Keratinocyte (primary cell): ENCODE results near the gene FES. TPM values are rescaled to one million over a fixed set of nuclear protein-coding genes. Genes with fewer than 3 reads are reported as not detected.
"Not testable (repeated sequence)": the region's sequence is repeated elsewhere in the genome, so short reads cannot be mapped to it uniquely, and the experiment has no call there.

Experiments used
- DNase-seq: peaks from one replicate; pipeline ENCODE4 v3.0.0-alpha.2; 2011; ENCODE audit warnings: low read depth, missing footprints, low spot score
- FAIRE-seq: peaks from 2 replicates; lab custom pipeline; 2011; peaks lifted over from hg19 to GRCh38; lab: Jason Lieb, UNC
- H2AFZ ChIP-seq: 2 replicates; pipeline ENCODE4 v1.6.0; 2012; ENCODE audit warnings: low read length, control low read depth, inconsistent platforms; ENCODE audit not compliant: control insufficient read depth
- H3K27ac ChIP-seq: 2 replicates; pipeline ENCODE4 v1.5.1; 2011; ENCODE audit warnings: low read length; ENCODE audit not compliant: control insufficient read depth, insufficient read depth
- H3K27me3 ChIP-seq: 3 replicates; pipeline ENCODE4 v1.6.0; 2011; ENCODE audit warnings: low read length; ENCODE audit not compliant: control insufficient read depth, insufficient read depth; ENCODE audit errors: extremely low read depth
- H3K36me3 ChIP-seq, 2 experiments: 2 replicates in 1 of 2; 3 replicates in 1 of 2; pipeline ENCODE4 v1.5.1; 2011; ENCODE audit warnings: low read length in 2 of 2, mild to moderate bottlenecking in 1 of 2; ENCODE audit not compliant: control insufficient read depth in 2 of 2, insufficient read depth in 2 of 2; ENCODE audit errors: extremely low read depth in 1 of 2
- H3K4me1 ChIP-seq: 3 replicates; pipeline ENCODE4 v1.5.1; 2011; ENCODE audit warnings: low read length; ENCODE audit not compliant: control insufficient read depth, insufficient read depth; ENCODE audit errors: extremely low read depth
- H3K4me2 ChIP-seq: 3 replicates; pipeline ENCODE4 v1.6.0; 2011; ENCODE audit warnings: low read depth, low read length; ENCODE audit not compliant: control insufficient read depth, insufficient read depth; ENCODE audit errors: extremely low read depth
- H3K4me3 ChIP-seq, 3 experiments: fragments of 200-600 bp in 1 of 3; sonication (generic) in 1 of 3; 2 replicates in 2 of 3; 3 replicates in 1 of 3; pipeline ENCODE4 v1.5.1; 2011 to 2016; ENCODE audit warnings: low read length in 3 of 3, mild to moderate bottlenecking in 3 of 3, control low read depth in 2 of 3, inconsistent platforms in 1 of 3, low read depth in 1 of 3, mixed read lengths in 1 of 3, mixed run types in 1 of 3, moderate library complexity in 1 of 3; ENCODE audit not compliant: control insufficient read depth in 2 of 3, insufficient read depth in 2 of 3; ENCODE audit errors: extremely low read depth in 1 of 3
- H3K79me2 ChIP-seq: 2 replicates; pipeline ENCODE4 v1.6.0; 2012; ENCODE audit warnings: low read length; ENCODE audit not compliant: control insufficient read depth, insufficient read depth
- H3K9ac ChIP-seq: 3 replicates; pipeline ENCODE4 v1.6.0; 2011; ENCODE audit warnings: low read length; ENCODE audit not compliant: control insufficient read depth, insufficient read depth; ENCODE audit errors: extremely low read depth
- H3K9me1 ChIP-seq: 3 replicates; pipeline ENCODE4 v1.6.0; 2011; ENCODE audit warnings: low read length; ENCODE audit not compliant: control insufficient read depth, insufficient read depth; ENCODE audit errors: extremely low read depth
- H3K9me3 ChIP-seq: 2 replicates; pipeline ENCODE4 v1.5.1; 2012; ENCODE audit warnings: low read depth, low read length; ENCODE audit not compliant: control insufficient read depth
- H4K20me1 ChIP-seq: 3 replicates; pipeline ENCODE4 v1.6.0; 2011; ENCODE audit warnings: low read length; ENCODE audit not compliant: control insufficient read depth, insufficient read depth; ENCODE audit errors: extremely low read depth
- EZH2 ChIP-seq: IDR thresholded peaks from one replicate; pipeline ENCODE4 v1.6.1; 2012; ENCODE audit warnings: inconsistent platforms, mild to moderate bottlenecking, low read length, moderate library complexity
- dilution Hi-C: fragments of 300-500 bp; cut with MboI; formaldehyde crosslinking; loops from one replicate; pipeline ENCODE4 v1.7.0; 2020; ENCODE audit warnings: low sequenced_read_pairs; ENCODE audit not compliant: extremely low pct_ligation_motif_present
- polyA plus RNA-seq, 5 experiments: library from polyadenylated mRNA; depleted of rRNA in 3 of 5; stranded (reverse) in 3 of 5; stranded (forward) in 1 of 5; unstranded in 1 of 5; fragments of >200 nt; gene quantifications; 1 replicate in 1 of 5; 2 replicates in 3 of 5; 3 replicates in 1 of 5; pipeline versions ENCODE4 v1.2.1 to v1.2.3, GENCODE V29; 2011 to 2012; ENCODE audit warnings: missing spikeins in 2 of 5, low read depth in 1 of 5, low replicate concordance in 1 of 5
- TF ChIP-seq, protein P1 (sequence below), 3 experiments: IDR thresholded peaks in 1 of 3; conservative IDR thresholded peaks in 1 of 3; optimal IDR thresholded peaks in 1 of 3; 2 replicates in 2 of 3; 3 replicates in 1 of 3; pipeline versions ENCODE3 to v1.5.1; 2011; ENCODE audit warnings: low read length in 3 of 3, mild to moderate bottlenecking in 3 of 3, moderate library complexity in 2 of 3, control low read depth in 1 of 3, inconsistent platforms in 1 of 3; ENCODE audit not compliant: insufficient read depth in 2 of 3; ENCODE audit errors: extremely low read depth in 1 of 3

FES gene
- polyA plus RNA-seq, 1 donor (not counting 4 experiments of a cell fraction or from before 2014, with no cell fraction given): 0.34 TPM

DNA sequence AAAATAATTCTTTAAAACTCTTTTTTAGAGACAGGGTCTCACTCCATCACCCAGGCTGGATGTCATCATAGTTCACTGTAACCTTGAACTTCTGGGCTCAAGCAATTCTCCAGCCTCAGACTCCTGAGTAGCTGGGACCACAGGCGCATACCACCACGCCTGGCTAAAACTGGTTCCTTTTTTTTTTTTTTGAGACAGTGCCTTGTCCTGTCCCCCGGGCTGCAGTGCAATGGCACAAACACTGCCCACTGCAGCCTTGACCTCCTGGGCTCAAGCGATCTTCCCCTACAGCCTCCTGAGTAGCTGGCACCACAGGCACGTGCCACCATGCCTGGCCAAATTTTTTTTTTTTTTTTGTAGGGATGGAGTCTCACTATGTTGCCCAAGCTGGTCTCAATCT, 39.6 kb upstream of the FES start:
- no peak overlapping the region for H2AFZ ChIP-seq
- H3K9me1 ChIP-seq: no peaks in the 10 kb centered on the region
- H3K4me1 ChIP-seq: peaks cover 7% of the 10 kb centered on the region
- no peaks in the 10 kb centered on the region for H4K20me1 ChIP-seq
- no peaks in the 10 kb centered on the region for H3K27me3 ChIP-seq
- H3K27ac ChIP-seq: no peak overlapping the region
- DNase-seq (no peak), FAIRE-seq (no peak)
- no peaks in the 10 kb centered on the region for H3K36me3 ChIP-seq
- no peaks in the 10 kb centered on the region for H3K9me3 ChIP-seq
- no peak overlapping the region for H3K4me3 ChIP-seq
- no peak overlapping the region for H3K9ac ChIP-seq
- no peak overlapping the region for H3K4me2 ChIP-seq
- H3K79me2 ChIP-seq: no peaks in the 10 kb centered on the region
- TF ChIP-seq EZH2: no peak
- dilution Hi-C loops: no loop called here

DNA sequence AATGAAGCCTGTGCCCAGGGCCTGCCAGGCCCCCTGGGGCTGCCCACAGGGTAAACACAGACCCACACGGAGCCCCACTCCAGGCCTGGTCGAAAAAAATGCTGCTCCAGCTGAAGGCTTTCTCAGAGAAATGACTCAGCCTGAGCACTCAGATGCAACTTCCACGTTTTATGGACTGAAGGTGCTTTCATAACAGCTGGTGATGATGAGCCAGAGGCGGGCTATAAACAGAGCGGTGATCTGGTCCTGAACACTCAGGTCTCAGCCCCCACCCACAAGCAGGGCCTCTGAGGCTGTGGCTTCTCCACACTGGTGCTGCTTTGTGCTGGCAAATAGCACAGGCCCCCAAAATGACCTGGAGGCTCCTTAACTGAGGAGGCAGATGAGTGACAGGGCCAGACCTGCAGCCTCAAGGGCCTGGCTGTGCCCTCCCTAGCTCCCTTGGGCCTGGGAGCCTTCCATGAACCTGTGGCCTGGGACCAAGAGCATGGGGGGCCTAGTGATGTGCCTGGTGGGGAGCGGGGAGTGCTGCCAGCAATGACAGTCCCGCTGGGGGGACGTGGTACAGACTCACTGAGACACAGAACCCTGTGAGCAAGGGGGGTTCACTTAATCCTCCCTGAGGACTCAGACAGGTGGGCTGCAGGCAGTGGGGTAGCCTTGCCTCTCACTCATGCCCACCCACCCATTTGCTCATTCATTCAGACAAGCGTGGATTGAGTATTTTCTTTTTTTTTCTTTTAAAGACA, 38.9 kb upstream of the FES start:
- no peak overlapping the region for H3K9ac ChIP-seq
- FAIRE-seq (peak; percentile 72), DNase-seq (peak; percentile 48)
- H3K9me3 ChIP-seq: no peaks in the 10 kb centered on the region
- TF ChIP-seq, protein P1, sequence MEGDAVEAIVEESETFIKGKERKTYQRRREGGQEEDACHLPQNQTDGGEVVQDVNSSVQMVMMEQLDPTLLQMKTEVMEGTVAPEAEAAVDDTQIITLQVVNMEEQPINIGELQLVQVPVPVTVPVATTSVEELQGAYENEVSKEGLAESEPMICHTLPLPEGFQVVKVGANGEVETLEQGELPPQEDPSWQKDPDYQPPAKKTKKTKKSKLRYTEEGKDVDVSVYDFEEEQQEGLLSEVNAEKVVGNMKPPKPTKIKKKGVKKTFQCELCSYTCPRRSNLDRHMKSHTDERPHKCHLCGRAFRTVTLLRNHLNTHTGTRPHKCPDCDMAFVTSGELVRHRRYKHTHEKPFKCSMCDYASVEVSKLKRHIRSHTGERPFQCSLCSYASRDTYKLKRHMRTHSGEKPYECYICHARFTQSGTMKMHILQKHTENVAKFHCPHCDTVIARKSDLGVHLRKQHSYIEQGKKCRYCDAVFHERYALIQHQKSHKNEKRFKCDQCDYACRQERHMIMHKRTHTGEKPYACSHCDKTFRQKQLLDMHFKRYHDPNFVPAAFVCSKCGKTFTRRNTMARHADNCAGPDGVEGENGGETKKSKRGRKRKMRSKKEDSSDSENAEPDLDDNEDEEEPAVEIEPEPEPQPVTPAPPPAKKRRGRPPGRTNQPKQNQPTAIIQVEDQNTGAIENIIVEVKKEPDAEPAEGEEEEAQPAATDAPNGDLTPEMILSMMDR (optimal IDR thresholded peaks at IDR 0.05 in 1 of 3, IDR thresholded peaks at IDR 0.05 in 1 of 3, conservative IDR thresholded peaks at IDR 0.05 in 1 of 3; ENCODE audit: extremely low read depth in 1 of 3, insufficient read depth in 2 of 3, low read length in 3 of 3): no peak
- TF ChIP-seq EZH2: no peak
- no peaks in the 10 kb centered on the region for H3K79me2 ChIP-seq
- no peak overlapping the region for H2AFZ ChIP-seq
- peaks cover 7% of the 10 kb centered on the region for H3K4me1 ChIP-seq
- peak overlapping the region; percentile 26 for H3K27ac ChIP-seq
- H4K20me1 ChIP-seq: no peaks in the 10 kb centered on the region
- no peak overlapping the region for H3K4me3 ChIP-seq
- no peak overlapping the region for H3K4me2 ChIP-seq
- H3K9me1 ChIP-seq: no peaks in the 10 kb centered on the region
- H3K36me3 ChIP-seq: no peaks in the 10 kb centered on the region
- H3K27me3 ChIP-seq: no peaks in the 10 kb centered on the region
- dilution Hi-C loops: no loop called here

DNA sequence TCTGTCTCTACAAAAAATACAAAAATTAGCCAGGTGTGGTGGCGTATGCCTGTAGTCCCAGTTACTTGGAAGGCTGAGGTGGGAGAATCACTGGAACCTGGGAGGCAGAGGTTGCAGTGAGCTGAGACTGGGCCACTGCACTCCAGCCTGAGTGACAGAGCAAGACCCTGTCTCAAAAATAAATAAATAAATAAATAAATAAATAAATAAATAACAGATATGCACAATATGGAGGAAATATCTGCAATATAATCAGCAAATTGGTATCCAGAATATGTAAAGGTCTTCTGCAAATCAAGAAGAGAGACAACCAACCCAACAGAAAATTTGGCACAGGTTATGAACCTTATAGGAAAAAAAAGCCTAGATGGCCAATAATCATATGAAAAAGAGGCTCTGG, 34.9 kb upstream of the FES start:
- H3K79me2 ChIP-seq, H4K20me1 ChIP-seq, dilution Hi-C loops, H3K9me1 ChIP-seq, H3K9ac ChIP-seq, H3K9me3 ChIP-seq, H3K4me3 ChIP-seq, H2AFZ ChIP-seq, H3K36me3 ChIP-seq, H3K27me3 ChIP-seq, H3K4me2 ChIP-seq, DNase-seq, FAIRE-seq, H3K27ac ChIP-seq: not testable (repeated sequence)
- H3K4me1 ChIP-seq: peaks cover 14% of the 10 kb centered on the region
